HCT116 (cell line): Measurements from ENCODE around the gene HTR3A. TPM values are rescaled to one million over a fixed set of nuclear protein-coding genes. Genes with fewer than 3 reads are reported as not detected.

Source experiments
- ATAC-seq: fragments of 200-7000 bp; cut with Tn5 transposase; 2 replicates; pipeline ENCODE4 v1.9.1; 2020; ENCODE audit warnings: mild to moderate bottlenecking, moderate library complexity
- BruUV-seq: library from RNA; stranded (reverse); fragments of 400-500 nt; replicated peaks from 2 replicates; lab custom pipeline; 2021; lab: Mats Ljungman, UMichigan
- CTCF ChIA-PET: fragments of 300-600 bp; sonication (Branson Sonifier 250); formaldehyde crosslinking; loops from one replicate; lab custom pipeline; 2021; ENCODE audit warnings: antibody characterized with exemption; lab: Charles Lee
- POLR2A ChIA-PET: fragments of 300-600, 350-600 bp; sonication (Branson Sonifier 250); formaldehyde crosslinking; loops from one replicate; lab custom pipeline; 2021; ENCODE audit warnings: antibody characterized with exemption; lab: Charles Lee
- RAD21 ChIA-PET, 2 experiments: fragments of 300-600 bp; sonication (Branson Sonifier 250); formaldehyde crosslinking; loops; one replicate each; lab custom pipeline; 2023; ENCODE audit warnings: low total read pairs in 2 of 2; ENCODE audit not compliant: uncharacterized antibody in 2 of 2, unreplicated experiment in 2 of 2, low non-redundant PET in 1 of 2; lab: Charles Lee
- DNase-seq: peaks from one replicate; pipeline ENCODE4 v3.0.0-alpha.2; 2010; ENCODE audit warnings: low read depth, low spot score
- H2AFZ ChIP-seq: fragments of 200-600 bp; shearing (Covaris generic), sonication (generic); 2 replicates; pipeline ENCODE4 v1.6.1; 2017; ENCODE audit warnings: low read depth, mixed run types, mixed read lengths, antibody characterized with exemption, low read length; ENCODE audit not compliant: poor library complexity, severe bottlenecking
- H3K27ac ChIP-seq: 2 replicates; pipeline ENCODE4 v1.5.1; 2012; ENCODE audit warnings: low read depth, low read length
- H3K27me3 ChIP-seq: fragments of 200-600 bp; sonication (generic); 2 replicates; pipeline ENCODE4 v1.6.1; 2016; ENCODE audit warnings: mixed run types, low read length, mixed read lengths; ENCODE audit not compliant: insufficient read depth
- H3K36me3 ChIP-seq, 2 experiments: fragments of 200-500 bp in 1 of 2; fragments of 200-600 bp in 1 of 2; sonication (Bioruptor generic) in 1 of 2; sonication (generic) in 1 of 2; 2 replicates each; pipeline versions ENCODE4 v1.5.1 to v1.6.1; 2014 to 2016; ENCODE audit warnings: low read length in 2 of 2, inconsistent platforms in 1 of 2, mixed read lengths in 1 of 2, mixed run types in 1 of 2; ENCODE audit not compliant: insufficient read depth in 2 of 2, control insufficient read depth in 1 of 2
- H3K4me1 ChIP-seq, 2 experiments: fragments of 200-600 bp in 1 of 2; sonication (generic) in 1 of 2; 2 replicates each; pipeline versions ENCODE4 v1.5.1 to v1.6.1; 2012 to 2017; ENCODE audit warnings: low read length in 2 of 2, inconsistent platforms in 1 of 2, mild to moderate bottlenecking in 1 of 2, mixed read lengths in 1 of 2, mixed run types in 1 of 2, moderate library complexity in 1 of 2; ENCODE audit not compliant: insufficient read depth in 2 of 2, control insufficient read depth in 1 of 2
- H3K4me2 ChIP-seq: fragments of 200-600 bp; sonication (generic); 2 replicates; pipeline ENCODE4 v1.6.1; 2017; ENCODE audit warnings: mixed run types, low read length, mixed read lengths
- H3K4me3 ChIP-seq, 2 experiments: fragments of 200-600 bp in 1 of 2; sonication (generic) in 1 of 2; replicated peaks in 1 of 2; 2 replicates each; pipeline ENCODE4 v1.5.1; 2011 to 2016; ENCODE audit warnings: low read length in 2 of 2, control low read depth in 1 of 2, low read depth in 1 of 2, mild to moderate bottlenecking in 1 of 2, mixed read lengths in 1 of 2, mixed run types in 1 of 2
- H3K79me2 ChIP-seq: fragments of 200-600 bp; sonication (generic); 2 replicates; pipeline ENCODE4 v1.6.1; 2017; ENCODE audit warnings: mild to moderate bottlenecking, mixed run types, low read length, moderate library complexity, mixed read lengths; ENCODE audit not compliant: insufficient read depth
- H3K9ac ChIP-seq: fragments of 200-600 bp; sonication (generic); 2 replicates; pipeline ENCODE4 v1.6.1; 2016; ENCODE audit warnings: low read length, mixed read lengths
- H3K9me2 ChIP-seq: fragments of 200-600 bp; sonication (generic), shearing (Covaris generic); 2 replicates; pipeline ENCODE4 v1.6.1; 2017; ENCODE audit warnings: mixed run types, mild to moderate bottlenecking, moderate library complexity; ENCODE audit not compliant: insufficient read depth
- H3K9me3 ChIP-seq, 2 experiments: fragments of 200-500 bp in 1 of 2; fragments of 200-600 bp in 1 of 2; sonication (Bioruptor generic) in 1 of 2; sonication (generic) in 1 of 2; 2 replicates each; pipeline ENCODE4 v1.6.1; 2014 to 2017; ENCODE audit warnings: low read length in 2 of 2, mixed read lengths in 2 of 2, inconsistent platforms in 1 of 2, low read depth in 1 of 2, mild to moderate bottlenecking in 1 of 2, mixed run types in 1 of 2, moderate library complexity in 1 of 2; ENCODE audit not compliant: control insufficient read depth in 1 of 2, insufficient read depth in 1 of 2
- H4K20me1 ChIP-seq: fragments of 200-600 bp; sonication (generic), shearing (Covaris generic); 2 replicates; pipeline ENCODE4 v1.6.1; 2017; ENCODE audit warnings: mixed run types, mild to moderate bottlenecking, moderate library complexity; ENCODE audit not compliant: insufficient read depth
- CBX3 ChIP-seq: IDR thresholded peaks from 2 replicates; pipeline ENCODE4 v1.6.1; 2012; ENCODE audit warnings: low read depth
- CEBPB ChIP-seq: IDR thresholded peaks from 2 replicates; pipeline ENCODE4 v1.6.1; 2012; ENCODE audit warnings: low read depth
- EGR1 ChIP-seq: IDR thresholded peaks from 2 replicates; pipeline ENCODE4 v1.6.1; 2012; ENCODE audit warnings: low read depth
- POLR2A ChIP-seq: IDR thresholded peaks from 2 replicates; pipeline ENCODE4 v1.7.0; 2011; ENCODE audit warnings: borderline replicate concordance; ENCODE audit not compliant: insufficient read depth, insufficient read length; ENCODE audit errors: extremely low read depth
- POLR2AphosphoS5 ChIP-seq: IDR thresholded peaks from 2 replicates; pipeline ENCODE4 v1.6.1; 2011; ENCODE audit warnings: mild to moderate bottlenecking, low read depth, low read length, moderate library complexity
- RAD21 ChIP-seq: IDR thresholded peaks from 2 replicates; pipeline ENCODE4 v1.6.1; 2012; ENCODE audit warnings: low read depth, mild to moderate bottlenecking
- SIN3A ChIP-seq: IDR thresholded peaks from 2 replicates; pipeline ENCODE4 v1.6.1; 2012; ENCODE audit warnings: low read depth
- SP1 ChIP-seq: IDR thresholded peaks from 2 replicates; pipeline ENCODE4 v1.6.1; 2012; ENCODE audit warnings: low read depth
- SRF ChIP-seq: IDR thresholded peaks from 2 replicates; pipeline ENCODE4 v1.6.1; 2012; ENCODE audit warnings: low read depth
- YY1 ChIP-seq: IDR thresholded peaks from 2 replicates; pipeline ENCODE4 v1.6.1; 2011; ENCODE audit warnings: low read length, low read depth, moderate library complexity, mild to moderate bottlenecking; ENCODE audit not compliant: insufficient replicate concordance; ENCODE audit errors: extremely low read depth
- intact Hi-C: fragments of 100-400 bp; cut with micrococcal nuclease; formaldehyde crosslinking; loops from 2 replicates; pipeline ENCODE4 v1.10.0; 2022
- total RNA-seq: library from RNA; stranded (reverse); gene quantifications from one replicate; pipeline ENCODE4 v1.2.1, GENCODE V29; 2021; ENCODE audit not compliant: unreplicated experiment
- TF ChIP-seq, protein P1 (sequence below): IDR thresholded peaks from 2 replicates; pipeline ENCODE4 v1.6.1; 2011; ENCODE audit warnings: mild to moderate bottlenecking, low read length, moderate library complexity; ENCODE audit not compliant: insufficient replicate concordance; ENCODE audit errors: extremely low read depth
- TF ChIP-seq, protein P2 (sequence below): IDR thresholded peaks from 2 replicates; pipeline ENCODE4 v1.6.1; 2012
- TF ChIP-seq, protein P3 (sequence below): IDR thresholded peaks from 2 replicates; pipeline ENCODE4 v1.6.1; 2012

HTR3A gene
- total RNA-seq, 1 experiment from 2014 or later = 0.12 TPM

DNA sequence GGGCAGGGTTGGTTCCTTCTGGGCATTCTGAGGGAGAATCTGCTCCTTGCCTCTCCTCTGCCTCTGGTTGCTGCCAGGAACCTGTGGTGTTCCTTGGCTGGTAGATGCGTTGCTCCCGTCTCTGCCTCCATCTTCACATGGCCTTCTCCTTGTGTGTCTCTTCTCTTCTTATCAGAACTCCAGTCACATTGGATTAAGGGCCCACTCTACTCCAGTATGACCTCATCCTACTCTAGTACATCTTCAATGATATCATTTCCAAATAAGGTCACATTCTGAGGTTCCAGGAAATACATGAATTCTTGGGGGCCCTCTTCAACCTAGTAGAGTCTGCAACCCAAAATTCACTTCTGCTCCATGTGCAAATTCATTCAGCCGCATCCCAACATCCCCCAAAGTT lies 37.0 kb upstream of the HTR3A start:
- Histone ChIP-seq H3K27me3 (0 out of 2 replicates have a peak, but pooled peaks cover 17% of the 10 kb centered on the region), H3K36me3 (no peaks in the 10 kb centered on the region), H3K4me2 (no peak overlapping the region), H4K20me1 (no peaks in the 10 kb centered on the region), H3K27ac (no peak overlapping the region), H3K4me1 (no peaks in the 10 kb centered on the region), H3K9me2 (no peaks in the 10 kb centered on the region), H3K9ac (no peak overlapping the region), H2AFZ (no peak overlapping the region), H3K79me2 (no peaks in the 10 kb centered on the region), H3K4me3 (no peak overlapping the region), H3K9me3 (no peaks in the 10 kb centered on the region)
- ChIA-PET POLR2A (no interaction called here), CTCF (no interaction called here), RAD21 (no interaction called here)
- no peak for TF ChIP-seq YY1
- TF ChIP-seq, protein P1, sequence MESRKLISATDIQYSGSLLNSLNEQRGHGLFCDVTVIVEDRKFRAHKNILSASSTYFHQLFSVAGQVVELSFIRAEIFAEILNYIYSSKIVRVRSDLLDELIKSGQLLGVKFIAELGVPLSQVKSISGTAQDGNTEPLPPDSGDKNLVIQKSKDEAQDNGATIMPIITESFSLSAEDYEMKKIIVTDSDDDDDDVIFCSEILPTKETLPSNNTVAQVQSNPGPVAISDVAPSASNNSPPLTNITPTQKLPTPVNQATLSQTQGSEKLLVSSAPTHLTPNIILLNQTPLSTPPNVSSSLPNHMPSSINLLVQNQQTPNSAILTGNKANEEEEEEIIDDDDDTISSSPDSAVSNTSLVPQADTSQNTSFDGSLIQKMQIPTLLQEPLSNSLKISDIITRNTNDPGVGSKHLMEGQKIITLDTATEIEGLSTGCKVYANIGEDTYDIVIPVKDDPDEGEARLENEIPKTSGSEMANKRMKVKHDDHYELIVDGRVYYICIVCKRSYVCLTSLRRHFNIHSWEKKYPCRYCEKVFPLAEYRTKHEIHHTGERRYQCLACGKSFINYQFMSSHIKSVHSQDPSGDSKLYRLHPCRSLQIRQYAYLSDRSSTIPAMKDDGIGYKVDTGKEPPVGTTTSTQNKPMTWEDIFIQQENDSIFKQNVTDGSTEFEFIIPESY = no peak
- no peak for TF ChIP-seq RAD21
- TF ChIP-seq SP1 = no peak
- TF ChIP-seq, protein P2, sequence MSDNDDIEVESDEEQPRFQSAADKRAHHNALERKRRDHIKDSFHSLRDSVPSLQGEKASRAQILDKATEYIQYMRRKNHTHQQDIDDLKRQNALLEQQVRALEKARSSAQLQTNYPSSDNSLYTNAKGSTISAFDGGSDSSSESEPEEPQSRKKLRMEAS = no peak
- no peak for TF ChIP-seq POLR2AphosphoS5
- TF ChIP-seq POLR2A = no peak
- TF ChIP-seq SRF = no peak
- no peak for TF ChIP-seq CEBPB
- no peak for TF ChIP-seq SIN3A
- TF ChIP-seq CBX3 = no peak
- TF ChIP-seq, protein P3, sequence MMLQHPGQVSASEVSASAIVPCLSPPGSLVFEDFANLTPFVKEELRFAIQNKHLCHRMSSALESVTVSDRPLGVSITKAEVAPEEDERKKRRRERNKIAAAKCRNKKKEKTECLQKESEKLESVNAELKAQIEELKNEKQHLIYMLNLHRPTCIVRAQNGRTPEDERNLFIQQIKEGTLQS = no peak
- TF ChIP-seq EGR1 = no peak
- no TSS peak for BruUV-seq
- intact Hi-C loops = no loop called here
- ATAC-seq (no peak), DNase-seq (no peak)
